KMS-11 (cell line): ENCODE data around the gene ARHGAP44.
"Not testable (repeated sequence)": the region's sequence is repeated elsewhere in the genome, so short reads cannot be mapped to it uniquely, and the experiment has no call there.

Experiments used
- H2AFZ ChIP-seq: fragments of 200-600 bp; sonication (generic); 2 replicates; pipeline ENCODE4 v1.6.1; 2016; ENCODE audit warnings: antibody characterized with exemption, mixed run types, low read depth
- H3K27ac ChIP-seq: fragments of 200-600 bp; sonication (generic); 2 replicates; pipeline ENCODE4 v1.6.1; 2016; ENCODE audit warnings: mild to moderate bottlenecking, mixed run types
- H3K27me3 ChIP-seq: fragments of 200-600 bp; sonication (generic); 2 replicates; pipeline ENCODE4 v1.6.1; 2017; ENCODE audit warnings: mild to moderate bottlenecking, low read depth, mixed run types, moderate library complexity; ENCODE audit not compliant: insufficient read depth
- H3K36me3 ChIP-seq: fragments of 200-600 bp; sonication (generic); 2 replicates; pipeline ENCODE4 v1.6.1; 2017; ENCODE audit warnings: mild to moderate bottlenecking, mixed run types; ENCODE audit not compliant: insufficient read depth
- H3K4me1 ChIP-seq: fragments of 200-600 bp; sonication (generic); 2 replicates; pipeline ENCODE4 v1.6.1; 2016; ENCODE audit warnings: mild to moderate bottlenecking, low read depth, mixed run types; ENCODE audit not compliant: poor library complexity, severe bottlenecking
- H3K4me2 ChIP-seq: fragments of 200-600 bp; sonication (generic); 2 replicates; pipeline ENCODE4 v1.7.0; 2016; ENCODE audit warnings: mild to moderate bottlenecking, mixed run types
- H3K4me3 ChIP-seq: fragments of 200-600 bp; sonication (generic); IDR thresholded peaks from 2 replicates; pipeline ENCODE4 v1.6.1; 2017; ENCODE audit warnings: low read depth, low read length, mixed read lengths; ENCODE audit not compliant: insufficient read depth
- H3K79me2 ChIP-seq: fragments of 200-600 bp; sonication (generic); 2 replicates; pipeline ENCODE4 v1.6.1; 2016; ENCODE audit warnings: low read depth, mixed run types; ENCODE audit not compliant: insufficient read depth
- H3K9ac ChIP-seq: fragments of 200-600 bp; sonication (generic); 2 replicates; pipeline ENCODE4 v1.6.1; 2016; ENCODE audit warnings: mild to moderate bottlenecking, mixed run types
- H4K20me1 ChIP-seq: fragments of 200-600 bp; sonication (generic); 2 replicates; pipeline ENCODE4 v1.6.1; 2016; ENCODE audit warnings: mild to moderate bottlenecking, mixed run types; ENCODE audit not compliant: insufficient read depth
- TF ChIP-seq, protein P1 (sequence below): fragments of 200-600 bp; sonication (generic); conservative IDR thresholded peaks from 2 replicates; pipeline ENCODE4 v1.6.1; 2017; ENCODE audit warnings: low read depth, mild to moderate bottlenecking, antibody characterized with exemption, low read length, moderate library complexity, mixed read lengths

ARHGAP44 gene

DNA sequence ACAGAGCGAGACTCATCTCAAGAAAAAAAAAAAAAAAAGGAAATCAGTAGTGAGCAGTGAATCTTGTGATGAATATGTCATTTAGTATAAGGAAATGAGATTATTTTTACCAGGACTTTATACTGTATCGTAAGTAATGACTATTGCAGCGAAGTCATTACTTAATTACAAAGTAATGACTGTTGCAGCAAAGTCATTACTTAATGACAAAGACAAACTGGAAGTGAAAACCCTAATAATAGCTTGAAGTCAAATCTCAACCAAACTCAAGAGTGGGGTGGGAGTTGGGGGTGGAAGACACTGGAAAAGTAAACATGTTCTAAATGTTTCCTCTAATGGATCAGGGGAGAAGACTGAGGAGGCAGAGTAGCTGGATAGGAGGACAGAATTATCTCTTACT is 76.5 kb downstream of the ARHGAP44 start:
- Histone ChIP-seq H3K4me2 (no peak overlapping the region), H3K27me3 (no peaks in the 10 kb centered on the region), H3K27ac (no peak overlapping the region), H3K9ac (no peak overlapping the region), H2AFZ (no peak overlapping the region), H3K4me3 (no peak overlapping the region), H3K36me3 (no peaks in the 10 kb centered on the region), H3K4me1 (no peaks in the 10 kb centered on the region), H4K20me1 (no peaks in the 10 kb centered on the region), H3K79me2 (no peaks in the 10 kb centered on the region)
- TF ChIP-seq, protein P1, sequence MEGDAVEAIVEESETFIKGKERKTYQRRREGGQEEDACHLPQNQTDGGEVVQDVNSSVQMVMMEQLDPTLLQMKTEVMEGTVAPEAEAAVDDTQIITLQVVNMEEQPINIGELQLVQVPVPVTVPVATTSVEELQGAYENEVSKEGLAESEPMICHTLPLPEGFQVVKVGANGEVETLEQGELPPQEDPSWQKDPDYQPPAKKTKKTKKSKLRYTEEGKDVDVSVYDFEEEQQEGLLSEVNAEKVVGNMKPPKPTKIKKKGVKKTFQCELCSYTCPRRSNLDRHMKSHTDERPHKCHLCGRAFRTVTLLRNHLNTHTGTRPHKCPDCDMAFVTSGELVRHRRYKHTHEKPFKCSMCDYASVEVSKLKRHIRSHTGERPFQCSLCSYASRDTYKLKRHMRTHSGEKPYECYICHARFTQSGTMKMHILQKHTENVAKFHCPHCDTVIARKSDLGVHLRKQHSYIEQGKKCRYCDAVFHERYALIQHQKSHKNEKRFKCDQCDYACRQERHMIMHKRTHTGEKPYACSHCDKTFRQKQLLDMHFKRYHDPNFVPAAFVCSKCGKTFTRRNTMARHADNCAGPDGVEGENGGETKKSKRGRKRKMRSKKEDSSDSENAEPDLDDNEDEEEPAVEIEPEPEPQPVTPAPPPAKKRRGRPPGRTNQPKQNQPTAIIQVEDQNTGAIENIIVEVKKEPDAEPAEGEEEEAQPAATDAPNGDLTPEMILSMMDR, result no peak

- Histone ChIP-seq H4K20me1 (no peaks in the 10 kb centered on the region), H3K36me3 (no peaks in the 10 kb centered on the region), H3K79me2 (no peaks in the 10 kb centered on the region), H3K27ac (no peak overlapping the region), H3K4me2 (no peak overlapping the region), H3K27me3 (no peaks in the 10 kb centered on the region), H3K4me3 (no peak overlapping the region), H3K9ac (no peak overlapping the region), H3K4me1 (no peaks in the 10 kb centered on the region), H2AFZ (no peak overlapping the region)
- TF ChIP-seq, protein P1, result no peak
Measured at GRCh38 chr17:12866244-12866643, 76.9 kb downstream of the ARHGAP44 start.

GRCh38 chr17:12867726-12868125 is 78.4 kb downstream of the ARHGAP44 start:
- Histone ChIP-seq H3K79me2 (no peaks in the 10 kb centered on the region), H3K36me3 (no peaks in the 10 kb centered on the region), H3K4me1 (no peaks in the 10 kb centered on the region), H2AFZ (no peak overlapping the region), H3K9ac (no peak overlapping the region), H3K27me3 (no peaks in the 10 kb centered on the region), H3K27ac (no peak overlapping the region), H3K4me2 (no peak overlapping the region), H3K4me3 (no peak overlapping the region), H4K20me1 (no peaks in the 10 kb centered on the region)
- TF ChIP-seq, protein P1, result no peak

- not testable (repeated sequence) for H2AFZ ChIP-seq, H3K4me3 ChIP-seq, H3K9ac ChIP-seq, H3K79me2 ChIP-seq, H3K27me3 ChIP-seq, H3K4me1 ChIP-seq, H3K4me2 ChIP-seq, H4K20me1 ChIP-seq, H3K27ac ChIP-seq, H3K36me3 ChIP-seq
Measured at GRCh38 chr17:12873415-12874125, 84.3 kb downstream of the ARHGAP44 start.

- H3K4me2 ChIP-seq, result no peak overlapping the region
Measured at GRCh38 chr17:12877953-12878669, 88.8 kb downstream of the ARHGAP44 start.

GRCh38 chr17:12879096-12879495 is 89.8 kb downstream of the ARHGAP44 start:
- not testable (repeated sequence) for H2AFZ ChIP-seq, H3K27ac ChIP-seq, H3K4me2 ChIP-seq, H3K79me2 ChIP-seq, H3K27me3 ChIP-seq, H4K20me1 ChIP-seq, H3K4me1 ChIP-seq, H3K9ac ChIP-seq, H3K36me3 ChIP-seq, H3K4me3 ChIP-seq

More at GRCh38 chr17:12877953-12878669, 88.8 kb downstream of the ARHGAP44 start:
- no peak overlapping the region for H3K4me3 ChIP-seq
- H3K36me3 ChIP-seq, result no peaks in the 10 kb centered on the region
- no peak overlapping the region for H3K9ac ChIP-seq
- no peaks in the 10 kb centered on the region for H3K4me1 ChIP-seq
- TF ChIP-seq, protein P1, result no peak
- no peaks in the 10 kb centered on the region for H3K79me2 ChIP-seq
- no peak overlapping the region for H2AFZ ChIP-seq
- H3K27me3 ChIP-seq, result no peaks in the 10 kb centered on the region
- no peak overlapping the region for H3K27ac ChIP-seq
- H4K20me1 ChIP-seq, result no peaks in the 10 kb centered on the region
